OCI-LY3 (cell line): ENCODE measurements around the gene PATJ.
"Not testable (repeated sequence)": the region's sequence is repeated elsewhere in the genome, so short reads cannot be mapped to it uniquely, and the experiment has no call there.

Experiments used
- H2AFZ ChIP-seq: fragments of 200-600, 300-600 bp; shearing (Covaris generic); 2 replicates; pipeline ENCODE4 v1.6.0; 2014; ENCODE audit warnings: antibody characterized with exemption, low read depth, low read length
- H3K27ac ChIP-seq: fragments of 200-600, 300-600 bp; sonication (generic); 2 replicates; pipeline ENCODE4 v1.5.1; 2014; ENCODE audit warnings: mild to moderate bottlenecking, low read length, moderate library complexity, mixed read lengths
- H3K27me3 ChIP-seq: fragments of 200-600, 300-600 bp; sonication (generic); 2 replicates; pipeline ENCODE4 v1.6.1; 2014; ENCODE audit warnings: low read depth, low read length, mixed read lengths
- H3K36me3 ChIP-seq: fragments of 200-600, 300-600 bp; sonication (generic); replicated peaks from 2 replicates; pipeline ENCODE3; 2014; ENCODE audit warnings: low read depth, low read length, mixed read lengths
- H3K4me1 ChIP-seq: fragments of 300-600, 200-600 bp; sonication (generic); 2 replicates; pipeline ENCODE4 v1.6.1; 2014; ENCODE audit warnings: low read length, mixed read lengths
- H3K4me2 ChIP-seq: fragments of 200-600, 300-600 bp; sonication (generic); 2 replicates; pipeline ENCODE4 v1.6.1; 2014; ENCODE audit warnings: low read length, mixed read lengths
- H3K4me3 ChIP-seq: fragments of 300-600, 200-600 bp; sonication (generic); 2 replicates; pipeline ENCODE4 v1.5.1; 2014; ENCODE audit warnings: antibody characterized with exemption, mild to moderate bottlenecking, low read length, moderate library complexity
- H3K79me2 ChIP-seq: fragments of 300-600, 200-600 bp; shearing (Covaris generic); 2 replicates; pipeline ENCODE4 v1.6.1; 2014; ENCODE audit warnings: mild to moderate bottlenecking, low read length, mixed read lengths
- H3K9ac ChIP-seq: fragments of 300-600, 200-600 bp; shearing (Covaris generic); 2 replicates; pipeline ENCODE4 v1.6.0; 2014; ENCODE audit warnings: mild to moderate bottlenecking, low read length, moderate library complexity
- H3K9me3 ChIP-seq: fragments of 200-600, 300-600 bp; shearing (Covaris generic); 2 replicates; pipeline ENCODE4 v1.6.1; 2014; ENCODE audit warnings: low read length, mixed read lengths; ENCODE audit not compliant: insufficient read depth
- H4K20me1 ChIP-seq: fragments of 200-600, 300-600 bp; sonication (generic); 2 replicates; pipeline ENCODE4 v1.6.1; 2016; ENCODE audit warnings: low read length, mixed read lengths; ENCODE audit not compliant: insufficient read depth
- EZH2phosphoT487 ChIP-seq: fragments of 200-600 bp; shearing (Covaris generic); IDR thresholded peaks from 2 replicates; pipeline ENCODE4 v1.6.1; 2018; ENCODE audit warnings: antibody characterized with exemption, mixed run types, low read depth
- TF ChIP-seq, protein P1 (sequence below): fragments of 200-600, 300-600 bp; sonication (generic); IDR thresholded peaks from 2 replicates; pipeline ENCODE4 v1.5.1; 2014; ENCODE audit warnings: antibody characterized with exemption, low read length, low read depth

PATJ gene

DNA sequence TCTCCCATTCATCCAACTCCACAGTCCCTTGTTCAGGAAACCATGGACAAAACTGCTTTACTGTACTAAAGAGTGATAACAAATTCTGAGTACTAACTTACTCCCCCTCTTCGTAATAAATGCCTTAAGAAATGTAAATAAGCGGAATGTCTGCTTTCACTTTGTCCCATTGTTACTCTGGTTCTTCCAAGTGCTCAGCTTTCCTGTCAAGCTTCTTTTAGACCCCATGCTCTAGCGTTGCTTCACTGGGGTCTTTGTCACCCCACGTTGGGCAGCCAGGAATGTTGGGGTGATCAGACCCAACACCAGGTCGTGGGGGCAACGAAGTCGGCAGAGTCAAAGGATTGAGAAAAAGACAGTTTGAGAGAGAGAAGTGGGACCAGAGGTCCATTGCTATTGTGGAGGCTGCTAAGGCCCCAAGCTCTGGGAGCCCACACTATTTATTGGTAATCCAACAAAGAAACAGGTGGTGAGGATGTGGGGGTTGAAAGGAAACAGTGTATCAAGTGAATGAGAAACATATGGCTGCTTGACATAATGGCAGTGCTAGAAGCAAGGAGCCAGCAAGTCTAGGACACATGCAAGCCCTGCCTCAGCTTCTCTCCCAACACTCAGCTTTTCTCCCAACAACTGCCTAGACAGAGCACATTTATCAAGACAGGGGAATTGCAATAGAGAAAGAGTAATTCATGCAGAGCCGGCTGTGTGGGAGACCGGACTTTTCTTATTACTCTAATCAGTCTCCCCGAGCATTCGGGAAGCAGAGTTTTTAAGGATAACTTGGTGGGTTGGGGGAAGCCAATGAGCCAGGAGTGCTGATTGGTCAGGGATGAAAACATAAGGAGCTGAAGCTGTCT, 441.1 kb downstream of the PATJ start:
- H3K27ac ChIP-seq, H3K4me2 ChIP-seq, H3K27me3 ChIP-seq, H3K4me1 ChIP-seq, H2AFZ ChIP-seq, H4K20me1 ChIP-seq, H3K4me3 ChIP-seq, H3K9ac ChIP-seq, H3K79me2 ChIP-seq, H3K9me3 ChIP-seq, H3K36me3 ChIP-seq: not testable (repeated sequence)

DNA sequence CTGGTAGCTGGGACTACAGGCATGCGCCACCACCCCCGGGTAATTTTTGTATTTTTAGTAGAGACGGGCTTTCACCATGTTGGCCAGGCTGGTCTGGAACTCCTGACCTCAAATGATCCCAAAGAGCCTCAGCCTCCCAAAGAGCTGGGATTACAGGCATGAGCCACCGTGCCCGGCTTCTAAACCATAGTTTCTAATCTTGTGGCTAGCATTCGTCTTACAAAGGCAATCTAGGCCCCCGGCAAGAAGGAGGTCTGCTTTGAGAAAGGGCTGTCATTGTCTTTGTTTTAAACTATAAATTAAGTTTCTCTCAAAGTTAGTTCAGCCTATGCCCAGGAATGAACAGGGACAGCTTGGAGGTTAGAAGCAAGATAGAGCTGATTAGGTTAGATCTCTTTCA, 442.1 kb downstream of the PATJ start:
- H3K4me2 ChIP-seq: no peak overlapping the region
- TF ChIP-seq EZH2phosphoT487: no peak
- TF ChIP-seq, protein P1, sequence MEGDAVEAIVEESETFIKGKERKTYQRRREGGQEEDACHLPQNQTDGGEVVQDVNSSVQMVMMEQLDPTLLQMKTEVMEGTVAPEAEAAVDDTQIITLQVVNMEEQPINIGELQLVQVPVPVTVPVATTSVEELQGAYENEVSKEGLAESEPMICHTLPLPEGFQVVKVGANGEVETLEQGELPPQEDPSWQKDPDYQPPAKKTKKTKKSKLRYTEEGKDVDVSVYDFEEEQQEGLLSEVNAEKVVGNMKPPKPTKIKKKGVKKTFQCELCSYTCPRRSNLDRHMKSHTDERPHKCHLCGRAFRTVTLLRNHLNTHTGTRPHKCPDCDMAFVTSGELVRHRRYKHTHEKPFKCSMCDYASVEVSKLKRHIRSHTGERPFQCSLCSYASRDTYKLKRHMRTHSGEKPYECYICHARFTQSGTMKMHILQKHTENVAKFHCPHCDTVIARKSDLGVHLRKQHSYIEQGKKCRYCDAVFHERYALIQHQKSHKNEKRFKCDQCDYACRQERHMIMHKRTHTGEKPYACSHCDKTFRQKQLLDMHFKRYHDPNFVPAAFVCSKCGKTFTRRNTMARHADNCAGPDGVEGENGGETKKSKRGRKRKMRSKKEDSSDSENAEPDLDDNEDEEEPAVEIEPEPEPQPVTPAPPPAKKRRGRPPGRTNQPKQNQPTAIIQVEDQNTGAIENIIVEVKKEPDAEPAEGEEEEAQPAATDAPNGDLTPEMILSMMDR: no peak
- no peak overlapping the region for H3K27ac ChIP-seq
- no peaks in the 10 kb centered on the region for H3K9me3 ChIP-seq
- no peak overlapping the region for H2AFZ ChIP-seq
- no peaks in the 10 kb centered on the region for H3K79me2 ChIP-seq
- H3K4me1 ChIP-seq: no peaks in the 10 kb centered on the region
- no peak overlapping the region for H3K4me3 ChIP-seq
- H4K20me1 ChIP-seq: no peaks in the 10 kb centered on the region
- no peaks in the 10 kb centered on the region for H3K27me3 ChIP-seq
- H3K9ac ChIP-seq: no peak overlapping the region
- no peaks in the 10 kb centered on the region for H3K36me3 ChIP-seq

DNA sequence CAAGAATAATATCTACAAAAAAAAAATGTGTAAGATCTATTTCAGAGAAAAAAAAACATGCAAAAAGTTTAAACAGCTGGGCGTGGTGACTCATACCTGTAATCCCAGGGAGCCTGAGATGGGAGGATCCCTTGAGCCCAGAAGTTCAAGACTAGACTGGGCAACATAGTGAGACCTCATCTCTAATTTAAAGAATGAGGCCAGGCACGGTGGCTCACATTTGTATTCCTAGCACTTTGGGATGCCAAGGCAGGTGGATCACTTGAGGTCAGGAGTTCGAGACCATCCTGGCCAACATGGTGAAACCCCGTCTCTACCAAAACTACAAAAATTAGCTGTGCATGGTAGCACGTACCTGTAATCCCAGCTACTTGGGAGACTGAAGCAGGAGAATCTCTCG, 443.0 kb downstream of the PATJ start:
- not testable (repeated sequence) for H2AFZ ChIP-seq, H3K27me3 ChIP-seq, H3K27ac ChIP-seq, H3K4me3 ChIP-seq, H4K20me1 ChIP-seq, H3K9me3 ChIP-seq, H3K4me2 ChIP-seq, H3K36me3 ChIP-seq, H3K4me1 ChIP-seq, H3K79me2 ChIP-seq, H3K9ac ChIP-seq

DNA sequence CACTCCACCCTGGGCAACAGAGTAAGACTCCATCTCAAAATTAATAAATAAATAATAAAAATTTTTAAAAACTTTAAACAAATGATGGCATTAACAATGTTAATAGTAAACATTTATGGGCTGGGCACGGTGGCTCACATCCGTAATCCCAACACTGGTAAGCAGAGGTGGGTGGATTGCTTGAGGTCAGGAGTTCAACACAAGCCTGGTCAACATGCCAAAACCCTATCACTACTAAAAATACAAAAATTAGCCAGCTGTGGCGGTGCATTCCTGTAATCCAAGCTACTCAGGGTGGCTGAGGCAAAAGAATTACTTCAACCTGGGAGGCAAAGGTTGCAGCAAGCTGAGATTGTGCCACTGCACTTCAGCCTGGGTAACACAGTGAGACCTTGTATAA, 443.4 kb downstream of the PATJ start:
- H3K4me2 ChIP-seq: no peak overlapping the region
- H3K27me3 ChIP-seq: no peaks in the 10 kb centered on the region
- H2AFZ ChIP-seq: no peak overlapping the region
- no peak overlapping the region for H3K27ac ChIP-seq
- H3K4me1 ChIP-seq: no peaks in the 10 kb centered on the region
- no peak overlapping the region for H3K4me3 ChIP-seq
- TF ChIP-seq, protein P1: no peak
- no peak for TF ChIP-seq EZH2phosphoT487
- no peaks in the 10 kb centered on the region for H3K79me2 ChIP-seq
- H3K9me3 ChIP-seq: no peaks in the 10 kb centered on the region
- H4K20me1 ChIP-seq: no peaks in the 10 kb centered on the region
- no peaks in the 10 kb centered on the region for H3K36me3 ChIP-seq
- H3K9ac ChIP-seq: no peak overlapping the region

DNA sequence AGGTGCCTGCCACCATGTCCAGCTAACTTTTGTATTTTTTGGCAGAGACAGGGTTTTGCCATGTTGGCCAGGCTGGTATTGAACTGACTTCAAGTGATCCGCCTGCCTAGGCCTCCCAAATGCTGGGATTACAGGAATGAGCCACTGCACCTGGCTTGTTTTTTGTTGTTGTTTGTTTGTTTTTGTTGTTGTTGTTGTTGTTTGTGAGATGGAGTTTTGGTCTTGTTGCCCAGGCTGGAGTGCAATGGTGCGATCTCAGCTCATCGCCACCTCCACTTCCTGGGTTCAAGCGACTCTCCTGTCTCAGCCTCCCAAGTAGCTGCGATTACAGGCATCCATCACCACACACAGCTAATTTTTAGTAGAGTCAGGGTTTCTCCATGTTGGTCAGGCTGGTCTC, 445.3 kb downstream of the PATJ start:
- Histone ChIP-seq H3K27ac (no peak overlapping the region), H4K20me1 (no peaks in the 10 kb centered on the region), H3K9me3 (no peaks in the 10 kb centered on the region), H2AFZ (no peak overlapping the region), H3K27me3 (no peaks in the 10 kb centered on the region), H3K9ac (no peak overlapping the region), H3K4me2 (no peak overlapping the region), H3K79me2 (no peaks in the 10 kb centered on the region), H3K4me1 (no peaks in the 10 kb centered on the region), H3K36me3 (no peaks in the 10 kb centered on the region), H3K4me3 (no peak overlapping the region)
- TF ChIP-seq EZH2phosphoT487: no peak
